Activated CD8-positive, alpha-beta memory T cell treated with anti-CD3 and anti-CD28 coated beads for 1 hour (primary cell): ENCODE measurements around the gene MXD1.

Experiments used
- DNase-seq, 2 donors: peaks; one replicate each; pipeline ENCODE4 v3.0.0-alpha.2; 2020; ENCODE audit warnings: low read depth in 1 of 2; ENCODE audit errors: extremely low read depth in 1 of 2

Gene MXD1

DNA sequence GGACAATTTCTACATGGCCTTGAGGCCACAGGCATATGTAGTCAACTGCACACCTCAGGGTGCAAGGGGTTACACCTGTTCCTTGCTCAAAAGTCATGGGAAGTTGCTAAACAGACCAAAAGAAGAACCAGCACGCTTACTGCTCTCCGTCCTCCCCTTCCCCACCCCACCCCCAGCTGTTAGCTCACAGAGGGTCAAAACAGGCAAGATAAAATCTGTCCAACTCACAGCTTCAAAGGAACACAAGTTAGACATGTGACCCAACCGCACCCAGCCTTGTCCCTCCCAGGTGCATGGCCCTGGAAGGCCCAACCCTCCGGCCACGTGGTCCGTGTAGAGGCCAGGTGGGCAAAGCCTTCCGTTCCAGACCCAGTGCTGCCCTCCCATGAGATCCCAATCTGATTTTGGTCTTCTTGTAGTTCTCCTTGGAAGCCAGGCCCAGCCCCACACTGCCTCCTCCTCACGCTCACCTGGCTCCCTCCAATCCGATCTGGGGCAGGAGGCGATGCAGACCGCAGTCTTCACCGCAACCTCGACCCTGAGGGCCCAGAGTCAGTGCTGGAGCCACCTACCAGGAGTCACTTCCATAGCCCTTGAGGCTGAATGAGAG lies 61.0 kb downstream of the MXD1 start:
- no peak for DNase-seq

- no peak for DNase-seq
Observed at GRCh38 chr2:69977186-69977585, 62.3 kb downstream of the MXD1 start.

- no peak for DNase-seq
Observed at GRCh38 chr2:69977906-69978482, 63.1 kb downstream of the MXD1 start.

GRCh38 chr2:69979902-69980807 lies 65.2 kb downstream of the MXD1 start:
- DNase-seq: no peak

DNA sequence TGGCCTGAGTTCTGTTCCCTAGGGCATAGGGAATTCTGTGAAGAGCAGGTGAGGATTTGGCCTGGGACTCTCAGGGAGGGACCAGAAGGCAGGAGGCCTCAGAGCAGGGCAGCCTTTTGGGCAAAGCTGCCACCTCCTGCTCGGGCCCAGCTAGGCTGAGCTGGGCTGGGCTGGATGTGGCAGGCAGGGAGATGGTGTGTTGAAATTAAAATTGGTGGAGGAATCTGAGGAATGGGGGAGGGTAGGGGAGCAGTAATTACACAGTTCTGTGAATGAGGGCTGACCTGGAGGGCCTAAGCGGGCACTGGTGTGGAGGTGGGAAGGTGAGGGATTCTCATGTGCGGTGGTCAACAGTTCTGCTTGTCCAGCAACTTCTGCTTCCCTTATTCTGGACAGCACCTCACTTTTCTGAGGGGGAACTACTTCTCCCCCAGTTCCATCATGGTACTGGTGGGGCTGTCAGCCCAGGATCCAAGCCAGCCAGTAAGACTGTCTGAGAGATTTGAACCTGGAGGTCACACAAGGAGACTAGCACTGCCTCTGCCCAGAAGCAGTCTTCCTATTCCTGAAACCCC lies 68.6 kb downstream of the MXD1 start:
- no peak for DNase-seq

- no peak for DNase-seq
Observed at GRCh38 chr2:69985216-69985615, 70.3 kb downstream of the MXD1 start.

DNA sequence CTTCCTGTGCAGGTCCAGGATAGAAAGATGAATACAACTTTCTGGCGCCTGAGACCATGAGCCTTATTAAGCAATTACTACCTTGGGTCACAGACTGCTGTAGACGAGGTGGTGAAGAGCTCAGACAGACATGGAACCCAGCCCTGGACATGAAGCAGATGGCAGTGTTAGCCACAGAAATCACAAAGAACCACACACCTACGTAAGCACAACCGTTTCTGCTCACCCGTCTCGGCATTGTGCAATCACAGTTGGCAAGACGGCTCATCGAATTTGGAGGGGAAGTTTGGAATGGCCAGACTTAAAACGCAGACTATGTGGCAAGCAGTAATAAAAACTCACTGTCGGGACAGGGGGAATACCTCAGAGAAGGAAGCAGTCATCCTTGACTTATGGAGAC lies 70.8 kb downstream of the MXD1 start:
- no peak for DNase-seq

GRCh38 chr2:69986691-69987090 lies 71.8 kb downstream of the MXD1 start:
- no peak for DNase-seq

- no peak for DNase-seq
Observed at GRCh38 chr2:69988086-69988635, 73.3 kb downstream of the MXD1 start.

DNA sequence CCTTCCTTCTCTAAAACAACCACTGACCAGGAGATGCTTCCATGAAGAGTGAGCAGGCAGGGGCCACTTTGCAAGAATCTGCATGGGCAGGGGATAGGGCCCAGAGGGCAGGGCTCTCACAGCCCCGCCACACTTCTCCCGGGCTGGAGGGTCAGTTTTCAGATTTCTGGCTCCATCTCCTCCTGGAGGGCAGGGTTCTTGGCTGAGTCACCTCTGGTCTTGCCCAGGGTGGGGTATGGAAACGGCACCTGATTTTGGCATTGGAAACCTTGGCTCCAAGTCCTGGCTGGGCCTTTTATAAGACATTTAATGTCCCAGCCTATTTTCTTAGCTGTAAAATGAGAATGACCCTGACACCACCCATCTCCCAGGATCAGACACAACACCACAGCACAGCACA lies 74.1 kb downstream of the MXD1 start:
- DNase-seq: no peak

- no peak for DNase-seq
Observed at GRCh38 chr2:69989441-69990105, 74.7 kb downstream of the MXD1 start.
